Hematopoietic multipotent progenitor cell treated with erythropoietin and hydrocortisone succinate and interleukin-3 and kit ligand, for 4 days (in vitro differentiated cells): ENCODE results near the gene SEMA3G.

Source experiments
- DNase-seq: peaks from one replicate; pipeline ENCODE4 v3.0.0-alpha.2; 2015

Gene SEMA3G

GRCh38 chr3:52394751-52395502, 50.0 kb downstream of the SEMA3G start:
- no peak for DNase-seq

- DNase-seq: no peak
These were observed 50.8 kb downstream of the SEMA3G start for GRCh38 chr3:52393959-52394670.

GRCh38 chr3:52393131-52393807, 51.6 kb downstream of the SEMA3G start:
- no peak for DNase-seq

- DNase-seq: no peak
These were observed 52.5 kb downstream of the SEMA3G start for GRCh38 chr3:52392216-52392930.

GRCh38 chr3:52391096-52391495, 53.8 kb downstream of the SEMA3G start:
- DNase-seq: no peak

- peak; percentile 45 for DNase-seq
These were observed 56.0 kb downstream of the SEMA3G start for GRCh38 chr3:52388933-52389332.

GRCh38 chr3:52388348-52388821, 56.5 kb downstream of the SEMA3G start:
- DNase-seq: no peak

GRCh38 chr3:52387481-52387880, 57.4 kb downstream of the SEMA3G start:
- DNase-seq: no peak

- DNase-seq: peak; percentile 75
These were observed 59.7 kb downstream of the SEMA3G start for GRCh38 chr3:52385157-52385556.

- no peak for DNase-seq
These were observed 60.7 kb downstream of the SEMA3G start for GRCh38 chr3:52384019-52384761.

- no peak for DNase-seq
These were observed 61.5 kb downstream of the SEMA3G start for GRCh38 chr3:52383446-52383845.
